ENCODE results near the gene FAM131A. TPM values are rescaled to one million over a fixed set of nuclear protein-coding genes. Genes with fewer than 3 reads are reported as not detected.

Gene FAM131A
- total RNA-seq, 1 experiment from 2014 or later: 14.4 TPM

GRCh38 chr3:184350618-184351017 is 13.2 kb downstream of the FAM131A start:
- no peak overlapping the region for H4K8ac ChIP-seq (replicated peaks; ENCODE audit: insufficient read length, low read depth, low read length)
- no peak overlapping the region for H3K23ac ChIP-seq (ENCODE audit: insufficient read length, low read depth, low read length)
- no peaks in the 10 kb centered on the region for H3K4me1 ChIP-seq (ENCODE audit: insufficient read depth, low read length)
- H3K9me3 ChIP-seq (ENCODE audit: control insufficient read depth, low read depth, low read length): no peaks in the 10 kb centered on the region
- H3K4ac ChIP-seq (ENCODE audit: low read depth, low read length): no peak overlapping the region
- no peak overlapping the region for H2AFZ ChIP-seq (ENCODE audit: low read length)
- H3K14ac ChIP-seq (ENCODE audit: insufficient read depth, low read length): no peak overlapping the region
- no peak overlapping the region for H3K18ac ChIP-seq (ENCODE audit: insufficient read length, low read depth, low read length)
- no peak overlapping the region for H2AK5ac ChIP-seq (ENCODE audit: insufficient read length, low read length)
- no peak for TF ChIP-seq CTCF (conservative IDR thresholded peaks at IDR 0.05)
- H3K56ac ChIP-seq (ENCODE audit: insufficient read length, low read depth, low read length): no peak overlapping the region
- Mint-ChIP-seq H3K9me3 (no peaks in the 10 kb centered on the region; a peak in 1 of 5 replicates), H3K4me3 (no peak overlapping the region), H3K27me3 (ENCODE audit: low read depth) (no peaks in the 10 kb centered on the region), H3K36me3 (ENCODE audit: insufficient read depth in 1 of 3, low read depth in 3 of 3) (peaks cover 15 to 42% (median 39%) of the 10 kb centered on the region in 3 experiments; a peak in 6 of 7 replicates), H3K4me1 (peaks cover 11 to 20% of the 10 kb centered on the region in 2 experiments), H3K27ac (no peak overlapping the region; a peak in 1 of 7 replicates)
- no peak for DNase-seq
- H3K4me2 ChIP-seq (ENCODE audit: insufficient read depth, insufficient read length, low read length): no peak overlapping the region
- no peak overlapping the region for H3K27ac ChIP-seq (ENCODE audit: insufficient read length, low read depth, low read length)
- no peak overlapping the region for H2BK20ac ChIP-seq (ENCODE audit: low read depth, low read length, poor library complexity, severe bottlenecking)
- no peak overlapping the region for H2BK12ac ChIP-seq (ENCODE audit: insufficient read length, low read depth, low read length)
- H2BK5ac ChIP-seq (ENCODE audit: insufficient read length, low read length): no peak overlapping the region
- no peak overlapping the region for H4K91ac ChIP-seq (ENCODE audit: insufficient read length, low read depth, low read length)
- no peaks in the 10 kb centered on the region for H3K79me2 ChIP-seq (ENCODE audit: insufficient read depth, low read length)
- H2BK15ac ChIP-seq (ENCODE audit: low read depth, low read length): no peak overlapping the region
- H4K20me1 ChIP-seq (ENCODE audit: control insufficient read depth, insufficient read depth, insufficient read length): no peaks in the 10 kb centered on the region
- no peak overlapping the region for H2BK120ac ChIP-seq (ENCODE audit: low read depth, low read length, poor library complexity, severe bottlenecking)
- no peaks in the 10 kb centered on the region for H3K27me3 ChIP-seq (ENCODE audit: insufficient read depth, low read length)
- no CpG with 5 or more reads among the region's 6 CpGs for WGBS (ENCODE audit: extremely low coverage, insufficient read length, low lambda C conversion rate)
- no peak overlapping the region for H4K5ac ChIP-seq (ENCODE audit: insufficient read length, low read depth, low read length)
- H3K23me2 ChIP-seq (ENCODE audit: insufficient read length, low read depth, low read length, poor library complexity, severe bottlenecking): no peaks in the 10 kb centered on the region
- no peak overlapping the region for H3T11ph ChIP-seq (ENCODE audit: low read length)
- no peaks in the 10 kb centered on the region for H3K79me1 ChIP-seq (ENCODE audit: insufficient read depth, low read depth, low read length, poor library complexity, severe bottlenecking)
- H3K9ac ChIP-seq (ENCODE audit: extremely low read depth, insufficient read length, low read length): no peak overlapping the region

Measured in H9 (cell line).